Loucy (cell line): Measurements from ENCODE around the gene WDTC1.

ENCODE experiments used
- H2AFZ ChIP-seq: fragments of 200-600 bp; sonication (generic); 2 replicates; pipeline ENCODE4 v1.6.0; 2016; ENCODE audit warnings: antibody characterized with exemption, mild to moderate bottlenecking, low read length, moderate library complexity
- H3F3A ChIP-seq: fragments of 200-600 bp; 2 replicates; pipeline ENCODE4 v1.6.0; 2016; ENCODE audit warnings: antibody characterized with exemption, low read depth, mild to moderate bottlenecking
- H3K27me3 ChIP-seq: fragments of 200-600 bp; sonication (generic); 2 replicates; pipeline ENCODE4 v1.6.1; 2014; ENCODE audit warnings: low read length, mild to moderate bottlenecking; ENCODE audit not compliant: insufficient read depth, poor library complexity, severe bottlenecking
- H3K36me3 ChIP-seq: fragments of 200-600 bp; sonication (generic); 2 replicates; pipeline ENCODE4 v1.6.1; 2016; ENCODE audit warnings: low read length; ENCODE audit not compliant: insufficient read depth
- H3K4me1 ChIP-seq: fragments of 200-600 bp; sonication (generic); 2 replicates; pipeline ENCODE4 v1.5.1; 2014; ENCODE audit warnings: low read length, mild to moderate bottlenecking; ENCODE audit not compliant: insufficient read depth, poor library complexity, severe bottlenecking
- H3K4me2 ChIP-seq: fragments of 200-600 bp; sonication (generic); 2 replicates; pipeline ENCODE4 v1.6.0; 2014; ENCODE audit warnings: antibody characterized with exemption, low read length, low read depth, mild to moderate bottlenecking; ENCODE audit not compliant: poor library complexity, severe bottlenecking
- H3K4me3 ChIP-seq: fragments of 200-600 bp; sonication (generic); 2 replicates; pipeline ENCODE4 v1.5.1; 2014; ENCODE audit warnings: low read length, mild to moderate bottlenecking, mixed read lengths; ENCODE audit not compliant: poor library complexity, severe bottlenecking
- H3K79me2 ChIP-seq: fragments of 200-600 bp; sonication (generic); 2 replicates; pipeline ENCODE4 v1.6.1; 2014; ENCODE audit warnings: low read length; ENCODE audit not compliant: insufficient read depth
- H3K9ac ChIP-seq: fragments of 200-600 bp; sonication (generic); 2 replicates; pipeline ENCODE4 v1.6.0; 2014; ENCODE audit warnings: mild to moderate bottlenecking, low read depth, low read length, moderate library complexity; ENCODE audit not compliant: poor library complexity, severe bottlenecking
- H3K9me2 ChIP-seq: fragments of 200-600 bp; sonication (generic); replicated peaks from 2 replicates; pipeline ENCODE4 v1.6.1; 2016; ENCODE audit warnings: low read depth, low read length, mixed read lengths
- H3K9me3 ChIP-seq: fragments of 200-600 bp; sonication (generic); 2 replicates; pipeline ENCODE4 v1.6.1; 2014; ENCODE audit warnings: mild to moderate bottlenecking, antibody characterized with exemption, low read length, low read depth; ENCODE audit not compliant: insufficient read depth
- H4K20me1 ChIP-seq: fragments of 200-600 bp; sonication (generic); 2 replicates; pipeline ENCODE4 v1.6.0; 2014; ENCODE audit warnings: antibody characterized with exemption, low read length, mild to moderate bottlenecking; ENCODE audit not compliant: insufficient read depth, poor library complexity, severe bottlenecking
- EZH2phosphoT487 ChIP-seq: fragments of 200-600 bp; IDR thresholded peaks from 2 replicates; pipeline ENCODE4 v1.6.1; 2018; ENCODE audit warnings: antibody characterized with exemption, mild to moderate bottlenecking, moderate library complexity, borderline replicate concordance
- TF ChIP-seq, protein P1 (sequence below): fragments of 200-600 bp; sonication (generic); conservative IDR thresholded peaks from 2 replicates; pipeline ENCODE4 v1.5.1; 2014; ENCODE audit warnings: mild to moderate bottlenecking, antibody characterized with exemption, low read length

WDTC1 gene

DNA sequence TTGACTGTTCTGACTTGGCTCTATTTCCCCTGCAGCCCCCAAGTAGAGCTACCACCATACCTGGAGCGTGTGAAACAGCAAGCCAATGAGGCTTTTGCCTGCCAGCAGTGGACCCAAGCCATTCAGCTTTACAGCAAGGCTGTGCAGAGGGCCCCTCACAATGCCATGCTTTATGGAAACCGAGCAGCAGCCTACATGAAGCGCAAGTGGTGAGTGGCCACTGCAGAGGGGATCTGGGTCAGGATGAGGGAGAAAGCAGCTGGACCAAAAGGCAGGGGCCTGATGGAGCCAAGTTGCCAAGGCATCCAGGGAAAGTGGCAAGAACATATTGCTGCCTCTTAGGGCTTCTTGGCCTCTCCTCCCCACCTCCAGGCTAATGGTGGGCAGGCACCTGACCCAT lies 63.5 kb downstream of the WDTC1 start:
- Histone ChIP-seq H3K36me3 (peaks cover 71% of the 10 kb centered on the region; the same call in 1 of the 2 replicates), H3K9me3 (no peaks in the 10 kb centered on the region), H3K4me2 (no peak overlapping the region), H2AFZ (no peak overlapping the region), H3K4me3 (no peak overlapping the region), H3K9me2 (no peaks in the 10 kb centered on the region), H4K20me1 (no peaks in the 10 kb centered on the region), H3K79me2 (no peaks in the 10 kb centered on the region), H3K9ac (no peak overlapping the region), H3F3A (no peaks in the 10 kb centered on the region), H3K4me1 (no peaks in the 10 kb centered on the region), H3K27me3 (no peaks in the 10 kb centered on the region)
- no peak for TF ChIP-seq EZH2phosphoT487
- TF ChIP-seq, protein P1, sequence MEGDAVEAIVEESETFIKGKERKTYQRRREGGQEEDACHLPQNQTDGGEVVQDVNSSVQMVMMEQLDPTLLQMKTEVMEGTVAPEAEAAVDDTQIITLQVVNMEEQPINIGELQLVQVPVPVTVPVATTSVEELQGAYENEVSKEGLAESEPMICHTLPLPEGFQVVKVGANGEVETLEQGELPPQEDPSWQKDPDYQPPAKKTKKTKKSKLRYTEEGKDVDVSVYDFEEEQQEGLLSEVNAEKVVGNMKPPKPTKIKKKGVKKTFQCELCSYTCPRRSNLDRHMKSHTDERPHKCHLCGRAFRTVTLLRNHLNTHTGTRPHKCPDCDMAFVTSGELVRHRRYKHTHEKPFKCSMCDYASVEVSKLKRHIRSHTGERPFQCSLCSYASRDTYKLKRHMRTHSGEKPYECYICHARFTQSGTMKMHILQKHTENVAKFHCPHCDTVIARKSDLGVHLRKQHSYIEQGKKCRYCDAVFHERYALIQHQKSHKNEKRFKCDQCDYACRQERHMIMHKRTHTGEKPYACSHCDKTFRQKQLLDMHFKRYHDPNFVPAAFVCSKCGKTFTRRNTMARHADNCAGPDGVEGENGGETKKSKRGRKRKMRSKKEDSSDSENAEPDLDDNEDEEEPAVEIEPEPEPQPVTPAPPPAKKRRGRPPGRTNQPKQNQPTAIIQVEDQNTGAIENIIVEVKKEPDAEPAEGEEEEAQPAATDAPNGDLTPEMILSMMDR: no peak

DNA sequence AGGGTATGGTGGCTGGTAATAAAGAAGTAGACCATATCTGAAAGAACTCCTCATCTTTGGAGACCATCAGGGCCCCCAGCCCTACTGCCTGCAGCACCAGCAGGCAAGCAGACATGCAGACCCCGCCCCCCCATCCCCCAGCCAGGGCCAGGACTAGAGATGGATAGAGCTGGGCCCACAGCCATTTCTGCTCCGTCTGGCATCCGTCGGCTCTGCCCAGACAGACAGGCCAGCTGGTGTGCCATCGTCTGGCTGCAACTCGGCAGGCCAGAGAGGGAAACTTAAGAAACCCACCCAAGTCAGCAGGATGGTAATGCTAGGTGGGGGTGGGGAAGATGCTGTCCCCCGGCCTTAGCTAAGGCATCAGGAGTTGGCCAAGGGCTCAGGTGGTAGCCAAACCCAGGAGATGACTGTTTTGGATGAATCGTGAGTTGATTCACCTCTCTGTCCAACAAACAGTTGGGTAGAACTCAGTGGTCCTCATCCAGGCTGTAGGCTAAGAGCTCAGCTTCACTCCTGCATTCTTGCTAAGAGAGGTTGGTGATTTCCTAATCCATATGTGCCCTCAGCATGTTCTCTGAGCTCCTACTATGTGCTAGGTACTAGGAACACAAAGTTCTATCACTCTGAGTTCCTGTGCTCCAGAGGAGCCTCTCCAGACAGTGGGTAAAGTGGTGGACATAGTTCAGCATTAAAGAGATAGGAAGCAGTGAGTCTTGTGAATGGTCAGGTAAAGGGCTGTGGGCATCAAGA lies 64.4 kb downstream of the WDTC1 start:
- Histone ChIP-seq H3K4me3 (no peak overlapping the region), H3K9me2 (no peaks in the 10 kb centered on the region), H2AFZ (no peak overlapping the region), H3K4me2 (no peak overlapping the region), H3K9me3 (no peaks in the 10 kb centered on the region), H4K20me1 (no peaks in the 10 kb centered on the region), H3K4me1 (no peaks in the 10 kb centered on the region), H3K9ac (no peak overlapping the region), H3K36me3 (peaks cover 66% of the 10 kb centered on the region; the same call in 1 of the 2 replicates), H3F3A (no peaks in the 10 kb centered on the region), H3K79me2 (no peaks in the 10 kb centered on the region), H3K27me3 (no peaks in the 10 kb centered on the region)
- TF ChIP-seq, protein P1: no peak
- TF ChIP-seq EZH2phosphoT487: no peak

DNA sequence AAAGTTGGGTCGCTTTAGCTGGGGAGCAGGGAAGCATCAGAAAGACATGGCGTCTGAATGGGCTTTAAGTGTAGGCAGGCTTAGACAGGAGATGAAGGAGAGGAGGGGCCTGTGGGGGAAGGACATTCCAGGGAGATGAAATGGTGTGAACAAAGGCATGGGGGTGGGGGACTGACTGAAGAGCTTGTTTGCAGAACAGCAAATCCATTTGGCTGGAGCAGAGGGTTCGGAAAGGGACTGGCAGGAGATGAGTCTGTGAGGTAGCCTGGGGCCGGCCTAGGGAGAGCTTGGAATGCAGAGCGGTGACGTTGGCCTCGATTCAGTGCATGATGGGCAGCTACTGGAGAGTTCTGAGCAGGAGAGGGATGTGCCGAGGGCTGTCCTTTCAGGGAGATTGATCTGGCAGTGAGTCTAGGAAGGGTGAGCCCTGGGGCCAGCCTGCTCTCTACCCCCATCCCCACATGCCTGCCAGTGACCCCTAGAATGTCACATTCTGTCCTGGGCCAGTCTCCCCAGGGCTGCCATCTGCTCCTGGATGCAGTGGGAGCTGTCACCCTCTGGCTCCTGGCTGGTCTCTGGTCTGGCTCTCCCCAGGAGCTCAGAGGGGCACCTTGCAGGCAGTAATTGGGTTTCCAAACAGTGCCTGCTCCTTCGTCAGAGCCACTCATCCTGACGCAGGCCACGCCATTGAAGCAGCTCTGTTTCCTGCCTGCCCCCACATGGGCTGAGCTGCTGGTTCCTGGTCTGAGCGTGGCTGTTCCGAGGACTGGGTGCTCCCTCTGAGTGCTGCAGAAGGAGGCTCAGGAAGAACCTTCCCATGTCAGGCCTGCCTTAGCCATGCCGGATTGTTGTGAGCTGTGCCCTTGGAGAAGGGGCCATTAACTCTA lies 65.2 kb downstream of the WDTC1 start:
- H2AFZ ChIP-seq: no peak overlapping the region
- peaks cover 58% of the 10 kb centered on the region; the same call in 1 of the 2 replicates for H3K36me3 ChIP-seq

More for the DNA sequence above, 65.2 kb downstream of the WDTC1 start:
- Histone ChIP-seq H3F3A (no peaks in the 10 kb centered on the region), H3K9me3 (no peaks in the 10 kb centered on the region), H3K79me2 (no peaks in the 10 kb centered on the region), H3K4me1 (no peaks in the 10 kb centered on the region), H3K9me2 (no peaks in the 10 kb centered on the region), H3K9ac (no peak overlapping the region), H3K4me2 (no peak overlapping the region), H4K20me1 (no peaks in the 10 kb centered on the region), H3K4me3 (no peak overlapping the region), H3K27me3 (no peaks in the 10 kb centered on the region)
- no peak for TF ChIP-seq EZH2phosphoT487
- TF ChIP-seq, protein P1: no peak
